Posterior cingulate gyrus (tissue), 11 donors: ENCODE measurements around the gene MAPK6.
"Not testable (repeated sequence)": the region's sequence is repeated elsewhere in the genome, so short reads cannot be mapped to it uniquely, and the experiment has no call there.

Experiments
- DNase-seq, 10 donors: peaks; one replicate each; pipeline versions ENCODE4 v3.0.0 to v3.0.0-alpha.2; 2020 to 2021; ENCODE audit warnings: mixed read lengths in 3 of 10
- intact Hi-C: fragments of 100-400 bp; cut with DNase I; formaldehyde crosslinking; loops from one replicate; pipeline ENCODE4 v1.15.1; 2023

The MAPK6 gene

GRCh38 chr15:52076889-52077781 lies 58.1 kb downstream of the MAPK6 start:
- intact Hi-C loops: loop anchor here (5.0 kb wide), 1 partner anchor 95 kb away; no protein-coding TSS in a partner anchor
- no peak for DNase-seq

- intact Hi-C loops: loop anchor here (2.0 to 5.0 kb wide), 2 partner anchors 96 to 190 kb away; no protein-coding TSS in a partner anchor
Observed at GRCh38 chr15:52078197-52078875, 59.3 kb downstream of the MAPK6 start.

DNA sequence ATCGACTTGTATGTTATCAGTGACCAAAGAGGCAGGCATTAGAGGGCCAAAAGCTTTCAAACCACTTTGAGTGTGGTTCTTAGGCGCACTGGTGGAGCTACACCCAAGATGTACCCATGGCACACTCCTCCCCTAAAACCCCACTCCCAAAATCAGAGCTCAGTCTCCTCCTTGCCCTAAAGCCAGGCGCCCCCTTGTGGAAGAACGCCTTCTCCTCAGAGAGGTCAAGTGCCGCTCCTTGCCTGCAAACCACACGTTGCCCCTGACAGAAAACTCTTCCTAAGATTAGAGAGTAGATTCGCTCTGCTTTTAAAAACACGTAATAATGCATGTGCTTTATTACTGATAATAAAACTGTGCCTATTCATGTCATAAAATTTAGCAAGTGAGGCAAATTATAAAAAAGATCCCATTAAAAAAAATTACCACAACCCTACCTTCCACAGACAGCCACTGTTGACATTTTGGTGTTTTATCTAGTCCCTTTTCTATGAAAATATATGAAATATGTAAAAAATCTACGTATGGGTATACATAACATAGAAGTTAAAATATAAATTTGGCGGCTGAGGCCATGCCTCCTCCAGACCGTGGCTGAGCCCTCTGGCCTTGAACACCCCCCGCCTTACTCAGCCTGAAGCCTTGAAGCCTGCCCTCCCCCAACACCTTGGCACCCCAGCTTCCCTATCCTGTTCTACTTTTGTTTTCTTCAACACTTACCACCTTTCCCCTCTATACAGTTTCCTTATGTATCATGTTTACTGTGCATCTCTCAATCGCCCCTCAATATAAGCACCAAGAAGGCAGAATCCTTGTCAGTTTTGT lies 60.1 kb downstream of the MAPK6 start:
- DNase-seq: peak in 9 of 10 donors; percentile 46 to 96 (median 86)
- intact Hi-C loops: loop anchor here (1.0 to 5.0 kb wide), 3 partner anchors 60 to 190 kb away; partner anchors contain the start of gene MAPK6

More at GRCh38 chr15:52078197-52078875, 59.3 kb downstream of the MAPK6 start:
- no peak for DNase-seq

- intact Hi-C loops: no loop called here
- peak in 1 of 10 donors; percentile 28 for DNase-seq
Observed at GRCh38 chr15:52080031-52080430, 61.0 kb downstream of the MAPK6 start.

- DNase-seq: no peak
- intact Hi-C loops: no loop called here
Observed at GRCh38 chr15:52080706-52081392, 61.8 kb downstream of the MAPK6 start.

GRCh38 chr15:52082197-52083036 lies 63.4 kb downstream of the MAPK6 start:
- intact Hi-C loops: no loop called here
- no peak for DNase-seq

DNA sequence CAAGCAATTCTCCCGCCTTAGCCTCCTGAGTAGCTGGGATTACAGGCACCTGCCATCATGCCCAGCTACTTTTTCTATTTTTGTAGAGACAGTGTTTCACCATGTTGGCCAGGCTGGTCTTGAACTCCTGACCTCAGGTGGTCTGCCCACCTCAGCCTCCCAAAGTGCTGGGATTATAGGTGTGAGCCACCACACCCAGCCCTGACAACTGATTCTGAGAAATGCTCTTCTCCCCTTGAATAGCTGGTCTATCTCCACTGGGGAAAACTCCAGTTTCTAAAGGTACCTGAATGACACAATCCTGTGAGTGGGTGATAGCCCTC lies 64.0 kb downstream of the MAPK6 start:
- DNase-seq, intact Hi-C loops: not testable (repeated sequence)

- intact Hi-C loops: no loop called here
- no peak for DNase-seq
Observed at GRCh38 chr15:52083603-52084002, 64.6 kb downstream of the MAPK6 start.

- DNase-seq: no peak
- intact Hi-C loops: no loop called here
Observed at GRCh38 chr15:52085299-52085698, 66.3 kb downstream of the MAPK6 start.

DNA sequence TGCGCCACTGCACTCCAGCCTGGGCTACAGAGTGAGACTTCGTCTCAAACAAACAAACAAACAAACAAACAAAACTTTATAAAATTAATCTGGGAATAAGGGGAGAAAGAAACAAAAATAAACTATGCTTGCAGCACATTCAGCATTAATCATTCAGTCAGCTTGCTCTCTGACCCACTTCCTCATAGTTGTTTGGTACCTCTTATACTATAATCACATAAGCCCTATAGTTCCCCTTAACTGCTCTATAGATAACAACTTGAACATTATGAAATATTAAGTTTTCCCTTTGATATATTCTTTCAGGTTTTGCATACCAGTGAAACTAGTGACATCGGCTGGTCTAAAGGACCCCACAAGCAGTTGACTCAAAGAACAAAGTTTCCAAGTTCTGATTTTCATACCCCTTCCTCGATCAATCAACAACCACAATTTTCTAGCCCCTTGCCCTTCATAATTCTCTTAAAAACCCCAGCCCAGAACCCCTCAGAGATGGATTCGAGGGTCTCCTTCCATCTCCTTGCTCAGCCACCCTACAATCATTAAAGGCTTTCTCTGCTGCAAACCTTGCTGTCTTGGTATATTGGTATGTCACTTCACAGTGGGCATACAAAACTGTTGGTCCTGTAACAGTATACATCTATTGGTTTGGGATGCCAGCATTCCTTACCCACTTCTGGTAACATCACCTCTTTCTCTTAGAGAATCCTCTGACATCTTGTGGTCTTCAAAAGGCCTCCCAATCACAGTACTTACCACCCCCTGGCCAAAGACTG lies 67.2 kb downstream of the MAPK6 start:
- intact Hi-C loops: no loop called here
- no peak for DNase-seq

DNA sequence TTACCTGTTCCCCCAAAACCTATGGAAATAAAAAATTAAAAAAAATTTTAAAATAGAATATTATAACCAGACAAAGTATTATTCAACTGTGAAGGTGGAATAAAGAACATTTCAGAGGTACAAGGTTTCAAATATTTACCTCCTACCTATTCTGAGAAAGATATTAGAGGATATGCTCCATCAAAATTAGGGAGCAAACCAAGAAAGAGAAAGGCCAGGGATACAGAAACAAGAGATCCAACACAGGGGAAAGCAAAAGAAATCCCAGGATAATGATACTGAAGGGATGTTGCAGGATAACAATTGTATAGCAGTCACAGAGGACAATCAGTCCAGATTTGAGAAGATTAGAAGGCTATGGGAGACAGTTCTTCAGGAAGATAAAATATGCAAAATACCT lies 71.2 kb downstream of the MAPK6 start:
- DNase-seq: no peak
- intact Hi-C loops: no loop called here

DNA sequence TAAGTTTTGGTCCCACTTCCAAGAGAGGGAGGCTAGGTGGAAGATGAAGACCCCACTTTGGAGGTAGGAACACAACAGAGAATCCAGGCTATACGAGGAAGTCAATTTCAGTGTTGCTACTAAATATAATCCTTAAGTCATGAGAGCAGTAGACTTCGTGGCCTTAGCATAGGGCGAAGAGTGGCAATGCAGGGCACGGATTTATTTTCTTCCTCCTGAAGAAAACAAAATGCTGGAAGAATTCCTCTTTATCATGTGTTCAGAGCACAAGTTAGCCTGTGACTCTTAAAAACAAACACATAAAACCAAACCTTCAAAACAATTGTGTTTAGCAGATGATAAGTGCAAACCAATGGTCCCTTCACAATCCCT lies 74.1 kb downstream of the MAPK6 start:
- no peak for DNase-seq
- intact Hi-C loops: no loop called here

GRCh38 chr15:52093539-52094510 lies 74.8 kb downstream of the MAPK6 start:
- DNase-seq: no peak
- intact Hi-C loops: no loop called here

DNA sequence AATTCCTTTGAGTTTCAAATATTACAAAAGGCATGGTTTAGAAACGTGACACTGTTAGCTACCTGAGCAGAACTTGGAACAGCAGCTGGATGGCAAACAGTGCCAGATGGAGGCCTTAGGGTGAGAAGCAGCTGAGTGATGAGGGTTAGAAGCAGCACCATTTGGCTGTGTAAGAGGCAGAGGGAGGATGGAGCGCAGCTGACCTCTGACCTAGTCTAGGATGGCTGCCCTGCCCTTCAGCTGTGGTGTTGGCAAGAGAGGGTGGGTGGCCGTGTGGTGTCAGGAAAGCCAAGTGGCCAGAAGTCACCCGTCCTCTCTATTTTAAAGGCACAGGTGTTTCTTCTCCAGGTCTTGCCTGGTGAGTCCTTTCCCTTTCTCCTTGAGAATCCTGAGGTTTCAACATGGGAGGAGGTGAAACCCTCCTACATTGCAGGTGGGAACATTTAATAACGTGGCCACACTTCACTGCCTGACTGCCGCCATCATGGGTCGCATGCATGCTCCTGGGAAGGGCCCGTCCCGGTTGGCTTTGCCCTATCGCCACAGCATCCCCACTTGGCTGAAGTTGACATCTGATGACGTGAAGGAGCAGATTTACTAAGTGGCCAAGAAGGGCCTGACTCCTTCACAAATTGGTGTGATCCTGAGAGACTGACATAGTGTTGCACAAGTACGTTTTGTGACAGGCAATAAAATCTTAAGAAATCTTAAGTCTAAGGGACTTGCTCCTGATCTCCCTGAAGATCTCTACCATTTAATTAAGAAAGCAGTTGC lies 76.0 kb downstream of the MAPK6 start:
- no peak for DNase-seq
- intact Hi-C loops: no loop called here

DNA sequence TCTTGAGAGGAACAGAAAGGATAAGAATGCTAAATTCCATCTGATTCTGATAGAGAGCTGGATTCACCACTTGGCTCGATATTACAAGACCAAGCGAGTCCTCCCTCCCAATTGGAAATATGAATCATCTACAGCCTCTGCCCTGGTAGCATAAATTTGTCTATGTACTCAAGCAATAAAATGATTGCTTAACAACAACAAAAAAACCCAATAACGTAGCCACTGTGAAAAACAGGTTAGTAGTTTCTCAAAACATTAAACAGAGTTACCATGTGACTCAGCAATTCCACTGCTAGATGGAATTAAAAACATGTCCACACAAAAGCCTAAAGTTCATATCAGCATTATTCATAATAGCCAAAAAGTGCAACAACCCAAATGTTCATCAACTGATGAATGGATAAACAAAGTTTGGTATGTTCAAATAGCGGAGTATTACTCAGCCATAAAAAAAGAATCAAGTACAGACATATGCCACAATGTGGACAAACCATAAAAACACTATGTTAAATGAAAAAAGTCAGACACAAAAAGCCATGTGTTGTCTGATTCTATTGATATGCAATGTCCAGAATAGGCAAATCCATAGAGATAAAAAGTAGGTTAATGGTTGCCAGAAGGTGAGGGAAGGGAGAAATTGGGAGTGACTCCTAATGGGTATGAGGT lies 76.7 kb downstream of the MAPK6 start:
- intact Hi-C loops: no loop called here
- no peak for DNase-seq

DNA sequence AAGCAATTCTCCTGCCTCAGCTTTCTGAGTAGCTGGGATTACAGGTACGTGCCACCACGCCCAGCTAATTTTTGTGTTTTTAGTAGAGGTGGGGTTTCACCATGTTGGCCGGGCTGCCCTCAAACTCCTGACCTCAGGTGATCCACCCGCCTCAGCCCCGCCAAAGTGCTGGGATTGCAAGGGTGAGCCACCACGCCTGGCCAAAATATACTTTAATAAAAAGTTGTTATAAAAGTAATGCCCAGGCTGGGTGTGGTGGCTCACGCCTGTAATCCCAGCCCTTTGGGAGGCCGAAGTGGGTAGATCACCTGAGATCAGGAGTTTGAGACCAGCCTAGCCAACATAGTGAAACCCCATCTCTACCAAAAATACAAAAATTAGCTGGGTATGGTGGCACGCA lies 77.5 kb downstream of the MAPK6 start:
- intact Hi-C loops, DNase-seq: not testable (repeated sequence)
